Measurements from ENCODE around the gene GNG11. TPM values are rescaled to one million over a fixed set of nuclear protein-coding genes. Genes with fewer than 3 reads are reported as not detected.

Gene GNG11
- total RNA-seq, 1 donor from 2014 or later = 6.7 TPM

GRCh38 chr7:93977211-93977950 is 55.8 kb downstream of the GNG11 start:
- Mint-ChIP-seq H3K9me3 (no peaks in the 10 kb centered on the region), H3K27me3 (no peaks in the 10 kb centered on the region), H3K27ac (no peak overlapping the region), H3K4me1 (ENCODE audit: unreplicated experiment) (no peaks in the 10 kb centered on the region), H3K36me3 (peaks cover 3% of the 10 kb centered on the region), H3K4me3 (no peak overlapping the region)
- DNase-seq (ENCODE audit: extremely low spot score, unreplicated experiment) = no peak
- TF ChIP-seq CTCF (conservative IDR thresholded peaks at IDR 0.05) = no peak

Other genes starting within 250 kb of the GNG11 start
- 4.9 TPM in 2 replicates for gene TFPI2, start 31.0 kb upstream of the GNG11 start, total RNA-seq (ENCODE audit: low replicate concordance)
- gene GNGT1, start 15.2 kb upstream of the GNG11 start, total RNA-seq (ENCODE audit: low replicate concordance) = 0.14 TPM in 1 of 2 replicates, not detected in the other
- gene BET1, start 82.6 kb downstream of the GNG11 start, total RNA-seq (ENCODE audit: low replicate concordance) = 22.7 and 25.9 TPM in 2 replicates

All from type B pancreatic cell (in vitro differentiated cells).